GM18870 (cell line): ENCODE measurements around the gene C2CD4C.
"Not testable (repeated sequence)": the region's sequence is repeated elsewhere in the genome, so short reads cannot be mapped to it uniquely, and the experiment has no call there.

Experiments used
- ATAC-seq: cut with Tn5 transposase; IDR thresholded peaks from one replicate; pipeline ENCODE4 v1.9.1; 2021; ENCODE audit warnings: moderate library complexity; ENCODE audit not compliant: unreplicated experiment

Gene C2CD4C

GRCh38 chr19:439167-439900 lies 30.4 kb upstream of the C2CD4C start:
- ATAC-seq = no peak

DNA sequence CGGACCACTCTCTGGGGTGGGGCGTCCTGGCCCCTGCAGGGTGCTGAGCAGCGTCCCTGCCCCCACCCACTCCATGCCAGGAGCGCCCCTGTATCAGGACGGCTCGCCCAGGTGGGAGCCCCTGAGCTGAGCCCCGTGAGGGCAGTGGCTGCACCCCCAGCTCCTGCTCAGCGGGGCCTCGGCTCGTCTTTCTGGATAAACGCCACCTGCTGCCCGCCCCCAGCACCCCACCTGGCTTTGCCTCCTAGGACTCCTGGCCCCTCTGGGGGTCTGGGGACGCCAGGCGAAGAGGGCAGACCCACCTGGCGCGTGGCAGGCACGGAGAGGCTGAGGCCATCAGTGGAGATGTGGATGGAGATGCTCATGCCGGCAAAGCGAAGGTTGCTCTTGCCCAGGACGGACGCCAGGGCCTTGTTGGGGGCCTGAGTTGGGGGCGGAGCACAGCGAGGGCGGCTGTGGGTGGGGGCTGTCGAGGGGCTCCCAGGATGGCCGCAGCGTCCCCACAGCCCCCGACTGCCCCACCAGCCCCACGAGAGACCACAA lies 29.5 kb upstream of the C2CD4C start:
- ATAC-seq = no peak

DNA sequence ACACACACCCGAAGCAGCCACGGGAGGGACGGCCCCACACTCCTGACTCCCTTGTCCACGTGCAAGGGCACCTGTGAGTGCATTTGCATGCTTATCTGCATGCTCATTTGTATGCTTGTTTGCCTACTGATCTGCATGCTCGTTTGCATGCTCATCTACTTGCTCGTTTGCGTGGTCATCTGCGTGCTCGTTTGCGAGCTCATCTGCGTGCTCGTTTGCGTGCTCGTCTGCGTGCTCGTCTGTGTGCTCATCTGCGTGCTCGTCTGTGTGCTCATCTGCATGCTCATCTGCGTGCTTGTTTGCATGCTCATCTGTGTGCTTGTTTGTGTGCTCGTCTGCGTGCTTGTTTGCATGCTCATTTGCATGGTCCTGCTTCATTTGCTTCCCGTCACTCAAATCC lies 28.1 kb upstream of the C2CD4C start:
- no peak for ATAC-seq

DNA sequence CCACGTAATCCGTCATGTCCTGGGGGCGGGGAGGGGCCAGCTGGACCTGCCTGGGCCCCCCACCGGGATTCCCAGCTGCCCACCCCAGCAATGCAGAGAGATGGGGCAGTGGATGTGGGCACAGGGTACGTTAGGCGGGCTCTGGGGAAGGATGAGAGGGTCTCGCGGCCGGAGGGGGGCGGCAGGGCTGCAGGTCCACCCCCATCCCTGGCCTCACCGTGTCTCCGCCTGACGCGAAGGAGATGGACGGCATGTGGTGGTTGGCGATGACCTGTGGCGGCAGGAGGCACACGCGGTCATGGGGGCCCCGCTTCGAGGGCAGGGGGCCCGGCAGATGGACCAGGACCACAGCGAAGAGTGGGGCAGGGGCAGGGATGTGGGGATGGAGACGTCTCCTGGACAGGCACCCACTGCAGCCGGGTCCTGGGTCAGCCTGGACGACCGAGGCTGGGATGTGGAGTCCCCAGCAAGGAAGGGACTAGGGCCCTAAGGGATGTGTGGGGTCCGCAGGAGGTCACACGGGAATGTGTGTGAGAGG lies 27.5 kb upstream of the C2CD4C start:
- ATAC-seq = no peak

DNA sequence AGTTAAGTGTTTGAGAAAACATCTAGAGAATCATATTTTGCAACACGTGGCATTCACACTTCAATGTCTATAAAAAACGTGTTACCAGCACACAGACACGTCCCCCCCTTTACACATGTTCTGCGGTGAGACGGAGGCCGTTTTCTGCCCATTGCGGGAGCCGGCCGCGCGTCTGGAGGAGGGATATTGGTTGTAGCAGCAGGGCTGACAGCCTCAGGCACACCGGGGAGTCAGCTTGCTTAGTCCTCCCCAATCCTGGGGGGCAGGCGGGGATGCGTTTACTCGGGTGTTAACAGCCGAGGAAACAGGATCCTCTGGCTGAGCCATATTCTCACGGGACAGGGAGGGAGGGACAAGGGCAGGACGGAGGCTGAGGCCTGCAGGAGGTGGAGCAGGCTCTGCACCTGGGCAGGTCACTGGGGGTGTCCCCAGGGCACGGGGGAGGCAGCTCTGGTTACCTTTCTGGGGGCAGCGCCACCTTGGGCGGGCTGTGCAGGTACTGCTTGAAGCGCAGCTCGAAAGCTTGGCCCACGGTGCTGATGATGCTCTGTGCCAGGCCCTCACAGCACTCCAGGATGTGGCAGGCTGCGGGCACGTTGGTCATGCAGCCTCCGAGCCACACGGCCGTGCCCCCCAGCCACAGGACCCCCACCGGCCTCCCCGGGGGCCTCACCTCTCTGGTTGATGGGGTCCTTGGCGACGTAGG lies 26.9 kb upstream of the C2CD4C start:
- ATAC-seq = no peak

DNA sequence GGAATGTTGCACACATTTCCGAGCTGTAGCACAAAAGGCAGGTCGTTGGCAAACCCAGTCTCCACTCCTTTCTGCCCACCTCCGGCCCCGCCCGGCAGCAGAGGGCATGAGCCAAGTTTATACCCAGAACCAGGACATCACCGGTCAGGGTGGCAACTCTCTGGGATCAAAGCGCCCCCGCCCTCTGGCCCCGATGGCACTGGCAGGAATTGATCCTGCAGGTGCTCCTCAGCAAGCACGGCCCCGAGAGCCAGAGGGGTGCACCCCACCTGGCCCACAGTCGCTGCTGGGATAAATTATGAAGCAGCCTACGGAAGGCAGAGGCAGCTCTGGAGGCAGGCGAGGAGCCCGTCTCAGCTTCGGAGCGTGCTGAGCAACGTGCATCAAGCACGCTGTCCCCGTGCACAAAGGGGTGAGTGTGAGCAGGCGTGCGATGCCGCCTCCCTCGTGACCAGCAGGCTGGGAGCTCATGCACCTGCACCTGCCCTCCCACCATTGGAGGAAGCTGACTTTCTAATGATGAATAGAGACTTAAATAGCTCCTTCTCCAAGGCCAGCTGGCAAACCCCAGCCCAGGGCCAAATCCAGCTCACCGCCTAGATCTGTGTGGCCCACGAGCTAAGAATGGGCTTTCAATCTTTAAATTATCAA lies 26.2 kb upstream of the C2CD4C start:
- no peak for ATAC-seq

DNA sequence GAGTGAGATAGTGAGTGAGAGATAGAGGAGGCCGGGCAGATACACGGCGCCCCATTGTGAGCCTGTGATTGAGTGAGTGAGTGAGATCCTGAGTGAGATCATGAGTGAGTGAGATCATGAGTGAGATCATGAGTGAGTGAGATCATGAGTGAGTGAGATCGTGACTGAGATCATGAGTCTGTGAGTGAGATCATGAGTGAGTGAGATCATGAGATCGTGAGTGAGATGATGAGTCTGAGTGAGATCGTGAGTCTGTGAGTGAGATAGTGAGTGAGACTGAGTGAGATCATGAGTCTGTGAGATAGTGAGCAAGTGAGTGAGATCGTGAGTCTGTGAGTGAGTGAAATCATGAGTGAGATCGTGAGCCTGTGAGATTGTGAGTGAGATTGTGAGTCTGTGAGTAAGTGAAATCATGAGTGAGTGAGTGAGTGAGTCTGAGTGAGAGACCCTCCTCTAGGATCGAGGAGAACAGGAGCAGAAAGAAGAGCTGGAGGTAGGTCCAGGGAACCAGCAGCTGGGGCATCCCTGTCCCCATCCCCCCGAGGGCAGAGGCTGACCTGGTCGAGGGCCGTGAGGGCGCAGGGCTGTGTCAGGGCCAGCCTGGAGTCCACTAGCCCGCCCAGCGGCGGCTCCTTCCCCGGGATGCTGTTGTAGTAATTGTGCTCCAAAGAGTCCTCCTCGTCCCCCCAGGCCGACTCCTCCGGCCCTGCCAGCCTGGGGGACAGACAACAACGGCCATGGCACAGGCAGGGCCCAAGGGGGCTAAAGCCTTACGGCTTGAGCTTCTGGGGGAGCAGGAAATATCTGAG lies 25.4 kb upstream of the C2CD4C start:
- ATAC-seq = no peak

- no peak for ATAC-seq
Observed at GRCh38 chr19:430701-431100, 21.8 kb upstream of the C2CD4C start.

DNA sequence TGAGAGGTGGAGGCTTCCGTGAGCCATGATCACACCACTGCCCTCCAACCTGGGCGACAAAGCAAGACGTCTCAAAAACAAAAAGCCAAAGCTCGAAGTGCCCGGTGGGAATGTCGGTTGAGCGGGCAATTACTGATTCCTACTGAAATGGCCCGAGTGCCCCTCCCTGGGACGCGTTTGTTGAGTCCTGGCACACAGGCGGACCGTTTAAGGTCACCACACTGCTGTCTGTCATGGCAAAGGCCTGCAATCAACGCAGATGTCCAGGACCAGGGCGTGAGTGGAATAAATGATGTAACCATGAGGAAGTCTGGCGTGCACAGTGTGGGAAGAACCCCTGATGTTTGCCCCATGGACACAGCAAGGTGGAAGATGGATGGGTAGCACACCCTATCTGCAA lies 19.2 kb upstream of the C2CD4C start:
- no peak for ATAC-seq

DNA sequence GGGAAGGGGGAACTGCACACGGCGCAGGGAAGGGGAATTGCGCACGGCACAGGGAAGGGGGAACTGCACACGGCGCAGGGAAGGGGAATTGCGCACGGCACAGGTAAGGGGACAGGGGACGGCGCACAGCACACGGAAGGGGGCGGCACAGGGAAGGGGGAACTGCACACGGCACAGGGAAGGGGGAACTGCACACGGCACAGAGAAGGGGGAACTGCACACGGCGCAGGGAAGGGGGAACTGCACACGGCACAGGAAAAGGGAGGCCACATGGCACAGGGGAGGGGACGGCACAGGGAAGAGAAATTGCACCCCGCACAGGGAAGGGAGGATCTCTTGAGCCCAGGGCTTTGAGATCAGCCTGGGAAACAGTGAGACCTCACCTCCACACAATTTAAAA lies 18.7 kb upstream of the C2CD4C start:
- not testable (repeated sequence) for ATAC-seq

- ATAC-seq = no peak
Observed at GRCh38 chr19:426725-427445, 17.9 kb upstream of the C2CD4C start.

DNA sequence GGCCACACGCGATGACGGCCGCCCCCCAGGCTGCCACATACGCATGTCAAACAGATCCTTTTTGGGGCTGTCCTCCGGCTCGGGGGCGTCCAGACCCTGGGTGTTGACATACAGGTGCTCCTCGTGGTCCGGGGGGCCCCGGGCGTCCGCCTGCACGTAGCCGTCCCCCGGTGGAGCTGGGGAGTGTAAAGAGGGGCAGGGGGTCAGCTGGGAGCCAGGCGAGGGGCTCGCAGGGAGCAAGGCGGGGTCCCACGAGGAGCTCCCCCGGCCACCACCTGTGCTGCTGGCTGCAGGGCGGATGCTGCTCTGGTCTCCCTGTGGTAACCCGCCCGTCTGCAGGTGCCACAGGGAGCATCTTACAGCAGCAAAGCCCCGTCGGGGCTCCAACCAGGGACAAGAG lies 16.1 kb upstream of the C2CD4C start:
- ATAC-seq = no peak

DNA sequence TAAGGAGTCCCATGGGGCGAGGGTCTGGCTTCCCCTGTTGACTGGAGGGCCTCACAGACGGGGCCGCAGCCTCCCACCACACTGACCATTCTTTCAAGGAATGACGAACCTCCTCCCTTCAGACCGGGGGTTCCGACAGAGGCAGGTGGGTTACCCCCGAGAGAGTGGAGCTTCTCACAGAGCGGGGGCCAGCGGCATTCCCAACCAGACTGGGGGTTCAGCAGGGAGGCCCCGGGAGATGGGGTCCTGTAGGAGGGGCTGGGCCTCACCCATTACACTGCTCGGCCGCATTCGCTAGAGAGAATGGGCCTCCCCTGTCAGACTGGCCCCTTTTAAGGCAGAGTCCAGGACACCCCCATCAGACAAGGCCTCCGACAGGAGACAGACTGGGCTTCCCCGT lies 15.6 kb upstream of the C2CD4C start:
- no peak for ATAC-seq

DNA sequence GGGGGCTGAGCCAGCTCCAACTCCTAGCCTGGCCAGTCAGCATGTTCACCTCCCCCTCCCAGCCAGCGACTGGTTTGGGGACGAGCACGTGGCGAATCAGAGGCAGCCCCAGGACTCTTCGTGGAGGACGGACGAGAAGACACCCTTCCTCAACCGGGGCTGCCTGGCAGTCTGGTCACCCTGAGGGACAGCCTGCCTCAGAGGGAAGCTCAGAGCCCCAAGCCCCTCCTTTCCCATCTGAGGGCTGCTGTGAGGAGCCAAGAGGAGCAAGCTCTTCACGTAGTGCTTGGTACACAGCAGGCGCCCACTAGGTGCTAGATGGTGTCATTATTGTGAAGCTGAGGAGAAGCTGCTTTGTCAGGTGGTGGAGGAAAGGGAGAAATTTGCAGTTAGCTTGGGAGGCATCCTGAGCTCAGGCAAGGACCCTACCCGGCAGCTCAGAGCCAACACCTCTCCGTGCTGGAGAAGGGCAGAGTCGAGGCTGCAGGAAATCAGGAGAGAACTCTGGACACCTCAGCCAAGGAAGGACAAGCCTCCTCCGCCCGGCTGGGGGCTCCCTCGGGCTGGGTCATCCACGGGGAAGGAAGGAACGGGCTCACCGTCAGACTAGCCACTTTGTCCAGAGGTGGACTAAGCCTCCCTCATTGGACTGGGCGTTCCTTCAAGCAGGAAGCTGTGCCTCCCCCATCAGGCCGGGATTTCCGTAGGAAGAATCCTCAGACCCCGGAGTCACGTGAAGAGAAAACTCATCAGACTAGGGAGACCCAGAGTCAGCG lies 14.9 kb upstream of the C2CD4C start:
- ATAC-seq = no peak

GRCh38 chr19:422917-423226 lies 13.9 kb upstream of the C2CD4C start:
- not testable (repeated sequence) for ATAC-seq

DNA sequence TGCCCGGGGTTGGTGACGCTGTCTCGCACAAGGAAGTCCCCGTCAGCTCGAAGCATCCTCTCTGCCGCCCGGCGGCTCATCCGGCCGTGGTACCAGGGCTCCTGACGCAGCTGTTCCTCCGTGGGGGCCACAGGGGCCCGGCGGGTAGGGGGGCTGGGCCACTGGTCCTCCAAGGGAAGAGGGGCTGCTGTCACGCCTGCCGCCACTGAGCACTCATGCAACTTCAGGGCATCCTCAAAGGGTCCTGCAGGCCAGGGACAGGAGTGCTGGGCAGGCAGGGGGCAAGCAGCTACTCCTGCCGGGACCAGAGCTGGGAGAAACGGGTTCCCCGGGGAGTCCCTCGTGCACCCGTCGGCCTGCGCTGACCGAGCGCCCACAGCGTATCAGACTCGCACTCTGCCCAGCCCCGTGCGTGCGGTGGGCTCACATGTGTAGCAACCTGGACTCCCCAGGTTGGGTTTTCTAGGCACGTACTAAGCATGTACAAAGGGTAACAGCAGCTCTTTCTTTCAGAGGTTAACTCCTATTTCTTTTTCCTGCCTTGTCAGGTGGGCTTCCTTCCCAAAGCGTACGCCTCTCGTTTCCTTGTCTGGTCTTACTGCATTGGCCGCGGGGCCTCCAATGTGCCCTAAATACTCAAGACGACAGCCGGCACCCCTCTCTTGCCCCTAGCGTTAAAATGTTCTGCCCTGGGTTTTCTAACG lies 13.4 kb upstream of the C2CD4C start:
- ATAC-seq = no peak

- no peak for ATAC-seq
Observed at GRCh38 chr19:419721-420515, 11.0 kb upstream of the C2CD4C start.
